HG03159 (cell line): Measurements from ENCODE around the gene PLXNA2.

Source experiments
- ATAC-seq: cut with Tn5 transposase; IDR thresholded peaks from one replicate; pipeline ENCODE4 v1.9.1; 2021; ENCODE audit warnings: mild to moderate bottlenecking, moderate library complexity; ENCODE audit not compliant: unreplicated experiment

Gene PLXNA2

GRCh38 chr1:208183977-208184911, 59.9 kb downstream of the PLXNA2 start:
- no peak for ATAC-seq

- ATAC-seq = no peak
Observed at GRCh38 chr1:208182880-208183645, 61.1 kb downstream of the PLXNA2 start.

GRCh38 chr1:208181364-208181763, 62.8 kb downstream of the PLXNA2 start:
- ATAC-seq = no peak

DNA sequence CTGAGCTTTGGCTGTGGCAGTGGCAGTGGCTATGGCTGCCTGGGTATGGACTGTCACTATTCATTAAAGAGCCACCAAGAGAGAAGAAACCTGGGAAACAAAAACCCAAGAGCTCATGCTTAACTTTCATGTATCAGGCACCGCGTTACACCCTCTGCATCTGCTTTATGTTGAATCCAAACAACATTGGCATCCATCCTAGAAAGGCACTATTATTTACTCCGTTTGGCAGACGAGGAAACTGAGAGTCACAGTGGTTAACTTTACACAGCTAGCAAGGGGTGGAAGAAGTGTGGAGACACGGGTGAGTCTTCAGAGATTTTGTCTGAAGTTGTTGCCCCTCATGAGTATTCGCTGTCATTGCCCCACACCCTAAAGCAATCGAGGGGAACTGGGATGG, 63.8 kb downstream of the PLXNA2 start:
- ATAC-seq = no peak

DNA sequence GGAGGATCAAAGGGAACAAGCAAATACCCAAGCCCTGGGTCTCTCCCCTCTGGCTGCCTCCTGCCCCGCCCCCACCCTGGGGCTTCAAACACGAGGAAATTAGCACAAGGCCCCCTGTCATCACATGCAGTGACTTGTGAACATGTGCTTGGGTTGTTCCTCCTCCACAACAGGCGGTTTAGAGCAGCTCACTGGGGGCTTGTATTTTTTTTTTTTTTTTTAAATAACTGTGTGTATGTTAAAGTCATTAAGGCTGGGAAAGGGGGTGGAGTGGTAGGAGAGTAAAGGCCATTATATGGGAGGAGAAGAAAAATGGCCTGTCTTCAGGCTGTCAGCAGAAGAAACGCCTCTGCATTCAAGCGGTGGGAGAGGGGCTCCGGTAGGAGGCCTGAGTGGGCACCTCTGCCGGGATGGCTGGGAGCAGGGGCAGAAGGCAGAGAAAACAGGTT, 64.2 kb downstream of the PLXNA2 start:
- no peak for ATAC-seq

DNA sequence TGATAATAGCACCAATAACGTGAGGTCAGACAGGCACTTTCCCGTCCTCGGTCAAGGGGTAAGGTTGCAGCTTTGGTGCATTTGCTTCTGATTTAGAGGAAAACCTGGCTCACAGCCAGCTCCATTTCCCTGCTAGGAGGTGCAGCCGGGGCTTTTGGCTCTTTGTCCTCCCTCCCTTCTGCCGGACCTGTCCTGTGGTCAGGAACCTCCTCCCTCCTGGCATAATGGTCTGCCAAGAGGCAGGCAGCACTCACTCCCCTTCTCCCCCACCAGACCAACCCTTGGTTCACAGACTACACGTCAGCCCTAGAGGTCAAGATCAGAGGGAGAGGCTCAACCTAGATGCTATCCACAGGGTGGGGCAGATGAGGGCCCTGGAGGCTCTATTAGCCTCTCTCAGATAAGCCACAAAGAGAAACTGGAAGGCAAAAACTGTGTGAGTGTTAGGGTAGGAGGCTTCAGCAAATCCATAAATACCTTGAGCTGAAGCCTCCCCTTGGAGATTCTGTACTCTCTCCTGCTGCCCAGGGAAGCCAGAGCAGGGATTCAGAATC, 64.8 kb downstream of the PLXNA2 start:
- no peak for ATAC-seq

DNA sequence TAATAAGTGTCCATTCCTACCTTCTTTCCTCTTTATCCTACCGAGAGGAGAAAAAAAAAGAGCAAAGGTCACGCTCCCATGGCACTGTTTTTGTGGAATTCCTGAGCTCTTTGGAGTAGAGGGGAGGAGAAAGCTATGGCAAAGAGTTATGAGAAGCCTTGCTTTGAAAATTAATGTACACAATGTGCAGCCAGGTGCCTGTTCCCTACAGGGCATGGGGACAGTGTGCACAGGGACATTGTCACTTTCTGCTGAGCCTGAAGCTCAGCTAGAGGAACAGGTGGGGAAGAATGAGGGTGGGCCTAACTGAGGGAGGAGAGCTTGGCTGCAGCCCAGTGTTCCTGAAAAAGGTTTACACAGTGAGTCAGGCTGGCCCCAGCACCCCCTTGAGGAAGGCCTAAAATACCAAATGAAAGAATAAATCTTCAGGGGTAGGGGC, 66.1 kb downstream of the PLXNA2 start:
- ATAC-seq = no peak

DNA sequence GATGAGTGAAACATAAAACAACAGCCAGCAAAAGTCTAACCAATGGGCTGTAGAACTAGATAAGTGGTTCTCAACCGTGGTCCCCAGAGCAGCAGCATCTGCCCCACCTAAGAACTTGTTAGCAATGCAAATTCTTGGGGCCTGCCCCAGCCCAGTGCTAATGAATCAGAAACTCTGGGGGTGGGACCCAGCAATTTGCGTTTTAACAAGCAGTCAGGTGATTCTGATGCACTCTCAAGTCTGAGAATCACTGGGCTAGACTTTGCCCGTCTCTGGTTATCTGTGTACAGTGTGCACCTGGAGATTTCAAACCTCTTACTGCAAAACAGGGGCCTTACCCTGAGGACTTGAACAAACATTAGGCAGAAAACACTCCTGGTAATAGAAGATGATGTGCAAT, 66.5 kb downstream of the PLXNA2 start:
- ATAC-seq = peak; percentile 59

- no peak for ATAC-seq
Observed at GRCh38 chr1:208176649-208177048, 67.5 kb downstream of the PLXNA2 start.

DNA sequence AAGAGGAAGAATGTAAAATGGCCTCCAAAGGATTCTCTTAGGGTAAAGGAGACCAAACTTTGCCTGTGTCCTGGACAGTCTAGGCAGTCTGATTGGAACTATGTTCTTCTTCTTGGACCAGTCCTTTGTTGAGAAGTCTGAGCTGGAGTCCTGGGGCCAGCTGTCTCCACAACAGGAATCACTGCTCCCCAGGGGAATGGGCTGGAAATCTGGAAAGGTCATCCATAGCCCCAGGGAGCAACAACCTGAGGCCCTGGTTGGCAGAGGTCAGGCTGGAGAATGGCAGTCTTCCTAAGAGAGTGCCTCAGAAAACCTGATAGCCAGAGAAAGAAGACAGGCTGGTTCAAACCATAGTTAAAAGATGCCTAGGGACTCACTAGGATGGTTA, 68.7 kb downstream of the PLXNA2 start:
- no peak for ATAC-seq

DNA sequence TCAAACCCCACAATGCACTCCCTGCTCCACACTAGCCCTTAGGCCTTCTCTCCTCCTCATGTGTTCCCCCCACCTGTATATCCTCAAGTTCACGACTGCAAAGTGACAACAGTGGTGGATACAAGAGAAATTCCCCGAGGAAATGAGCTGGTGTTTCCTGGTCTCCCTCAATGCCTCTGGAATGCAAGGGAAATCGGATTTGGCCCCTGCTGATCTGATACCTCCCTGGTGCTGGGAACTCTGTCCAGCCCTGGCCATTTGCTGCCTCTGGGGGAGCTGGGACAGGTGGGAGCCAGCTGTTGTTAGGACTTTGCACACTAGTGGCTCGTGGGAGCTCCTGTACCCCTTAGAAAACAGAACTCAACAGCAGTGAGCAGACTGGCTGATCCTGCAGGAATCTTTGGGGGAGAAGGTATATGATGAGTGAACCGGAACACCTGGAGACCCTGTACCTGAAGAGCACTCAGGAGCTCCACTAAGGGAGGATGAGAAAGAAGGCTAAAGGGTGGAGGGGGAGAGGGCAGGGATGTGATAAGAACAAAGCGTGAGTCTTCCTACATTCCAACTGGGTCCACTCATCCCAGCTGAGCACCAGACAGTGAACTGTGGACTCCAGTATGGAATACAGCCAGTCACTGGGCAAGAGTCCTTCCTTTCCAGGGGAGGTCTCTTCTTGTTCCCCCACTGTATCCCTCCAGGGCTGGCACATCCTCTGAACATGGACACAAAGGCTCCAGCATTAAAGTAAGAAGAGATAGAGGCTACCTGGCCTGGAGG, 69.3 kb downstream of the PLXNA2 start:
- no peak for ATAC-seq

DNA sequence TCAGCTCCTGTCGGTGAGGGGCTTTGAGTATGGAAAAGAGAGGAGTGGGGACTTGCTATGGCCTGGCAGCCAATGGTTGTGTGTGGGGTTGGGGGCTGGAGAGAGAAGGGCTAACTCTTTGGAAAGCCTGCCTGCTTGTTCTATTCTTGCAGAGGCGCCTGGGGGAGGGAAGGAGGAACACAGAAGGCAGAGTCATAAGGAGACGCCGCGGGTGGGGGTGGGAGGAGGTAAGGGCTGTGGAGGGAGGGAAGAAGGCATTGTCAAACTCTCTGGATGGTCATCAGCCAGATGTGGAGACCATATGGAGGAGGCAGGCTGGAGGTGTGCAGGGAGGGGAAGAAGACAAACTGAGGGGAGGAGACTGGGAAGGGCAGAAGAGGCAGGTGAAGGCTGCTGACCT, 70.0 kb downstream of the PLXNA2 start:
- no peak for ATAC-seq

GRCh38 chr1:208173749-208174148, 70.4 kb downstream of the PLXNA2 start:
- ATAC-seq = no peak

GRCh38 chr1:208172423-208173145, 71.6 kb downstream of the PLXNA2 start:
- no peak for ATAC-seq

DNA sequence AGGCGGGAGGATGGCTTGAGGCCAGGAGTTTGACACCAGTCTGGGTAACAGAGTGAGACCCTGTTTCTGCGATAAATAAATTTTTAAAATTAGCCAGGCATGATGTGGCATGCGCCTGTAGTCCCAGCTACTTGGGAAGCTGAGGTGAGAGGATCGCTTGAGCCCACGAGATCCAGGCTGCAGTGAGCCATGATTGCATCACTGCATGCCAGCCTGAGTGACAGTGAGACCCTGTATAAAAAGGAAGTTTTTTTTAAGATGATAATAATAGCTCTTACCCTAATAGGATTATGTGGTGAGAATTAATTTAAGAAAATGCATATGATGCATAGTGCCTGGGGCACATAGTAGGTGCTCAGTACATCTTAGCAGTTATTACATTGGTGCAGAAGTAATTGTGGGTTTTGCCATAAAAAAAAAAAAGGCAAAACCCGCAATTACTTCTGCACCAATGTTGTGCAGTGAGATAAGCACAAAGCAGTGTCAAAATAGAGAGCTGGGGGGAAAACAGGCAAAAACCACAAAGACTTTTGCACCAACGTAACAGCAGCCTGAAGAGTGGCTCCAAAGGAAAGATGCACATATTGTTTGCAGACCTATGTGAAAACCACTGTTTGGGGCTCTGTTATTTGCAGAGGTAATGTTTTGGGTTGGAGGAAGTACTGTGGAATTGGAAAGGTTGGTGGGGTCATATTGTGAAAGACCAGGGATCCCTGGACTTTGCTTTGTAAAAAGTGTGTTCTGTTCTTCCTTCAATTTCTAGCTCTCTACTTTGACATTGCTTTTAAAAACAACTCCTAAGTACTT, 72.4 kb downstream of the PLXNA2 start:
- no peak for ATAC-seq

DNA sequence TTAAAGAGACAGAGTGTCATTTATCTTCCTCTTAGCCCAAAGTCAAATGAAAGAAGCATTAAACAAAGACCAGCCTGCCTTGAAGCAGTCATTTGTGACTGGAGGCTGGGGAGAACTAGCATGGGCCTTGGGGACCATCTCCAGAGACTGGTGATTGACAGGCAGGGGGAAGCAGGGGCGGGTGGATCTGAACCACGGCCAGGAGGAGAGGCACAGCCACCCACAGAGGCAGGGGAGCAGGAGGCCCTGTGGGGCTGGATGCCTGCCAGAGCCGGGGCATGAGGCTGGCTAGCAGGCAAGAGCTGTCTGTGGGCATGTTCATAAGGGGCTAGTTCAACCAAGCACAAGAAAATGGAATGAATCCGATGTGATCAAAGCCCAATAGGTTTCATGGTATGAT, 73.9 kb downstream of the PLXNA2 start:
- ATAC-seq = no peak

DNA sequence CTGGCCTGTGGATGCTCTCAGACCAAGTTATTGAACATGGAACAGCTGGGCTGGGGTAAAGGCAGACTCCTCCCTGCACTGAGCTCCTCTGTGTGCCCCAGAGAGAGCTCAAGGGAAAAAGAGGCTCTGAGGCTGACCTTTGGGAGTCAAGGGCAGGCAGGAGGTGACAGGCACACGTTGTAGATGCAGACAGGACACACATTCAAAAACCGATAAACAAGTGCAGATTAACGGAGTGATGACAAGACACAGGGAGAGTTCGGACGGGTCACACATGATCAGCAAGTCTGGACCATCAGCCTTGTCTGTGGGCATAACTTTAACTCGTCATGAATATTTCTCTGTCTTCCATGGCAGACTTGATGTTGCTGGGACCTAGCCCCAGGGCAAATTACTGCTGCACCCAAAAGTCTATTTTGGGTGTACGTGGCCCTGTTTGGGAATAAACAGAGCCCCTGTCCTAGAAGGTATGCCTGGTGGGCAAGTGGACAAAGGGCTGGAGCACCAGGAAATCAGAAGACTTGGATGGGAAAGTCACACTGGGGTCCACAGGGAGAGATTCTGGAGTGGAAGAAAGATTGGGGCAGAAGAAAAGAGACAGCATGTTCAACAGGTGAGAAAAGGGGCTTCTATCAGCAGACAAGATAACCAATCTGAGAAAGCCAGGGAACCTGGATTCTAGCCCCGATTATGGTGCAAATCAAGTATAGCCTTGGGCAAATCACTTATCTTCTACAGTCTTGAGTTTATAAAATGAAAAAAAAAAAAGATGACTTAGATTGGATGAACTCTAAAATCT, 74.9 kb downstream of the PLXNA2 start:
- ATAC-seq = no peak

DNA sequence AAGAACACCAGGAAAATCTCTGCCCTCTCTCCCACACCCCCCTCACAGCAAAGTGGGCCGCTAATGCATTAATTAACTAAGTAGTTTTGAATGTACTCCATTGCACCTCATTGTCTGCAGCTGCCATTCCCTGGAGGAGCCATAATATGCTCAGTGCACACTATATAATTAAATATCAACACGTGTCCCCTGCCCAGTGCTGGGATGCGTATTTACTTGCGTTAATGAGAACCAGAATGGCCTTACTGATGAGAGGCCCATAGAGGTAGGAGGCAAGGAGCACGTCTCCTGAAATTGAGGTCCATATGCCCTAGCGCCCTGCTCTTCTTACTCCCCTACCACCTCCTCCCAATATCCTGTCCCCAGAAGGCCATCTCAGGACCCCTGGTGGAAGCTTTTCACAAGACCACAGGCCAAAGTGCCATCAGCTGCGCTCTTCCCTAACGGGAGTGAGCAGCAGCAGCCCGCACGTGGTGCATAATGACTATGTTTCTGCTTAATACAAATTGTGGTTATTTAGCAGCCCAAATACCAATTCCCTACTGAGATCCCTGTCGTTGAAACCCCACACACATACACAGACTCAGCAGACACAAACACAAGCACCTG, 76.8 kb downstream of the PLXNA2 start:
- no peak for ATAC-seq
